ENCODE results near the gene LGALS7. TPM values are rescaled to one million over a fixed set of nuclear protein-coding genes. Genes with fewer than 3 reads are reported as not detected.
A peak's percentile ranks its signal among the peaks of the same experiment; 100 is the strongest.
"Not testable (repeated sequence)": the region's sequence is repeated elsewhere in the genome, so short reads cannot be mapped to it uniquely, and the experiment has no call there.

LGALS7 gene
- total RNA-seq (ENCODE audit: unreplicated experiment) = not detected
- long read RNA-seq = 0 reads

GRCh38 chr19:38773469-38774177 lies at the start of gene LGALS7:
TSS of gene LGALS7 (minus strand) at chr19:38773517. CDS start at chr19:38773492, 25 bp downstream.
- H3K36me3 Mint-ChIP-seq (ENCODE audit: unreplicated experiment) = no peaks in the 10 kb centered on the region
- H3K9me3 Mint-ChIP-seq (ENCODE audit: unreplicated experiment) = peaks cover 4% of the 10 kb centered on the region
- no peak for TF ChIP-seq CTCF (IDR thresholded peaks at IDR 0.05; ENCODE audit: partially characterized antibody, unreplicated experiment)
- peaks cover 2% of the 10 kb centered on the region for H3K27me3 Mint-ChIP-seq (ENCODE audit: unreplicated experiment)
- no peak within 1 kb of the TSS for H3K4me3 Mint-ChIP-seq (ENCODE audit: unreplicated experiment)
- no peak for DNase-seq
- H3K4me1 Mint-ChIP-seq (ENCODE audit: low read depth, unreplicated experiment) = no peaks in the 10 kb centered on the region
- H3K27ac Mint-ChIP-seq (ENCODE audit: unreplicated experiment) = no peak within 1 kb of the TSS

DNA sequence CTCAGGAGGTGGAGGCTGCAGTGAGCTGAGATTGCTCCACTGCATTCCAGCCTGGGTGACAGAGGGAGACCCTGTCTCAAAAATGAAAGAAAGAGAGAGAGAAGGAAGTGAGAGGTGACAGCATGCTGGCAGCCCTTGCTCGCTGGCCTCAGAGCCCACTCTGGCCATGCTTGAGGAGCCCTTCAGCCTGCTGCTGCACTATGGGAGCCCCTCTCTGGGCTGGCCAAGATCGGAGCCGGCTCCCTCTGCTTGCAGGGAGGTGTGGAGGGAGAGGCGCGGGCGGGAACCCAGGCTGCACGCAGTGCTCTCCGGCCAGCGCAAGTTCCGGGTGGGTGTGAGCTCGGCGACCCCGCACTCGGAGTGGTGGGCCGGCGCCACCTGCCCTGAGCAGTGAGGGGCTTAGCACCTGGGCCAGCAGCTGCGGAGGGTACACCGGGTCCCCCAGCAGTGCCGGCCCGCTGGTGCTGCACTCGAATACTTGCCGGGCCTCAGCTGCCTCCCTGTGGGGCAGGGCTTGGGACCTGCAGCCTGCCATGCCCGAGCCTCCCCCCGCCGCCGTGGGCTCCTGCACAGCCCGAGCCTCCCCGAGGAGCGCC lies 48.0 kb upstream of the LGALS7 start:
- not testable (repeated sequence) for H3K36me3 Mint-ChIP-seq (ENCODE audit: unreplicated experiment); H3K27ac Mint-ChIP-seq (ENCODE audit: unreplicated experiment); H3K9me3 Mint-ChIP-seq (ENCODE audit: unreplicated experiment)

GRCh38 chr19:38819231-38819920 lies 46.1 kb upstream of the LGALS7 start:
- Mint-ChIP-seq H3K9me3 (ENCODE audit: unreplicated experiment) (peaks cover 3% of the 10 kb centered on the region), H3K36me3 (ENCODE audit: unreplicated experiment) (peaks cover 7% of the 10 kb centered on the region), H3K27ac (ENCODE audit: unreplicated experiment) (peak overlapping the region; percentile 81), H3K4me3 (ENCODE audit: unreplicated experiment) (no peak overlapping the region), H3K27me3 (ENCODE audit: unreplicated experiment) (peaks cover 4% of the 10 kb centered on the region), H3K4me1 (ENCODE audit: low read depth, unreplicated experiment) (peaks cover 2% of the 10 kb centered on the region)
- DNase-seq = no peak
- TF ChIP-seq CTCF (IDR thresholded peaks at IDR 0.05; ENCODE audit: partially characterized antibody, unreplicated experiment) = no peak

More for the DNA sequence above, 48.0 kb upstream of the LGALS7 start:
- not testable (repeated sequence) for DNase-seq; H3K4me3 Mint-ChIP-seq (ENCODE audit: unreplicated experiment); H3K4me1 Mint-ChIP-seq (ENCODE audit: low read depth, unreplicated experiment); H3K27me3 Mint-ChIP-seq (ENCODE audit: unreplicated experiment)

DNA sequence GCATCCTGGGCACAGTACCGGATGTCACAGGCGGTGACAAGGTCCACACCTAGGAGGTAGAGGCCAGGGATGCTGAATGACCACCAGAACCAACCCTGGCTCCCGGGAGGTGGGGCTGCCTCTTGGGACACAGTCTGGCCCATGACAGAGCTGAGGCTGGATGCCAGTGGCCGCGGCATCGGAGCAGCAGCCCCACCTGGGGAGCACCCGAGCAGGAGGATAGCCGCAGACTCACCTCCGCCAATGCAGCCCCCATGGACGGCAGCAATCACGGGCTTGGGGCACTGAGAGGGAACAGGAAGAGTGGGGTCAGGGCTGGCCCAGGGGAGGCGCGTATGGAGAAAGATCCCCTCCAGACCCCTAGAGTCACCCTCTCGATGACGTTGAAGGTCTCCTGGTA lies 43.8 kb upstream of the LGALS7 start:
- H3K27ac Mint-ChIP-seq (ENCODE audit: unreplicated experiment) = no peak overlapping the region
- no peaks in the 10 kb centered on the region for H3K36me3 Mint-ChIP-seq (ENCODE audit: unreplicated experiment)
- H3K27me3 Mint-ChIP-seq (ENCODE audit: unreplicated experiment) = peaks cover 7% of the 10 kb centered on the region
- DNase-seq = no peak
- H3K9me3 Mint-ChIP-seq (ENCODE audit: unreplicated experiment) = peaks cover 3% of the 10 kb centered on the region
- no peak for TF ChIP-seq CTCF (IDR thresholded peaks at IDR 0.05; ENCODE audit: partially characterized antibody, unreplicated experiment)
- no peak overlapping the region for H3K4me3 Mint-ChIP-seq (ENCODE audit: unreplicated experiment)
- peaks cover 2% of the 10 kb centered on the region for H3K4me1 Mint-ChIP-seq (ENCODE audit: low read depth, unreplicated experiment)

- TF ChIP-seq CTCF (IDR thresholded peaks at IDR 0.05; ENCODE audit: partially characterized antibody, unreplicated experiment) = no peak
- Mint-ChIP-seq H3K27ac (ENCODE audit: unreplicated experiment) (no peak overlapping the region), H3K4me1 (ENCODE audit: low read depth, unreplicated experiment) (peaks cover 2% of the 10 kb centered on the region), H3K36me3 (ENCODE audit: unreplicated experiment) (no peaks in the 10 kb centered on the region), H3K9me3 (ENCODE audit: unreplicated experiment) (peaks cover 3% of the 10 kb centered on the region), H3K4me3 (ENCODE audit: unreplicated experiment) (no peak overlapping the region), H3K27me3 (ENCODE audit: unreplicated experiment) (peaks cover 7% of the 10 kb centered on the region)
- DNase-seq = no peak
These were observed 42.9 kb upstream of the LGALS7 start for GRCh38 chr19:38816131-38816750.
